Suprapubic skin (tissue), 4 donors: ENCODE measurements around the gene NR1H3. TPM values are rescaled to one million over a fixed set of nuclear protein-coding genes. Genes with fewer than 3 reads are reported as not detected.

Source experiments
- DNase-seq, 2 donors: peaks; one replicate each; pipeline ENCODE4 v3.0.0-alpha.2; 2019; ENCODE audit warnings: low spot score in 2 of 2
- H3K27ac ChIP-seq: fragments of 200-600 bp; sonication (generic); one replicate; pipeline ENCODE4 v1.5.1; 2019
- H3K27me3 ChIP-seq: fragments of 200-600 bp; sonication (generic); one replicate; pipeline ENCODE4 v1.5.1; 2019
- H3K36me3 ChIP-seq: fragments of 200-600 bp; sonication (generic); one replicate; pipeline ENCODE4 v1.5.1; 2019
- H3K4me1 ChIP-seq: fragments of 200-600 bp; sonication (generic); one replicate; pipeline ENCODE4 v1.5.1; 2019
- H3K4me3 ChIP-seq: fragments of 200-600 bp; sonication (generic); one replicate; pipeline ENCODE4 v1.5.1; 2019; ENCODE audit warnings: mild to moderate bottlenecking
- H3K9me3 ChIP-seq: fragments of 200-600 bp; sonication (generic); one replicate; pipeline ENCODE4 v1.5.1; 2019
- EP300 ChIP-seq: sonication (generic); formaldehyde crosslinking; IDR thresholded peaks from one replicate; pipeline ENCODE4 v1.6.1; 2017; ENCODE audit warnings: antibody characterized with exemption
- POLR2A ChIP-seq, 2 donors: fragments of 450-650 bp; IDR thresholded peaks; one replicate each; pipeline ENCODE4 v1.6.1; 2017; ENCODE audit warnings: antibody characterized with exemption in 2 of 2, mild to moderate bottlenecking in 2 of 2, moderate library complexity in 2 of 2
- POLR2AphosphoS5 ChIP-seq, 3 donors: sonication (generic); formaldehyde crosslinking; IDR thresholded peaks; one replicate each; pipeline ENCODE4 v1.6.1; 2017; ENCODE audit warnings: antibody characterized with exemption in 3 of 3
- WGBS: methylation state at CpG from one replicate; pipeline ENCODE4 v1.1.5; 2018; 5-methylcytosine and 5-hydroxymethylcytosine counted together
- total RNA-seq, 4 donors: library from RNA; depleted of rRNA; stranded (reverse); fragments of >200 nt; gene quantifications; one replicate each; pipeline ENCODE4 v1.1.0, GENCODE V29; 2016
- TF ChIP-seq, protein P1 (sequence below), 2 donors: fragments of 200-600 bp in 1 of 2; fragments of 450-650 bp in 1 of 2; sonication (generic) in 1 of 2; IDR thresholded peaks; one replicate each; pipeline ENCODE4 v1.5.1; 2016 to 2019; ENCODE audit warnings: antibody characterized with exemption in 2 of 2, mild to moderate bottlenecking in 1 of 2, moderate library complexity in 1 of 2

Gene NR1H3
- total RNA-seq, 4 donors from 2014 or later: 17.5 to 27.0 (median 25.0) TPM

DNA sequence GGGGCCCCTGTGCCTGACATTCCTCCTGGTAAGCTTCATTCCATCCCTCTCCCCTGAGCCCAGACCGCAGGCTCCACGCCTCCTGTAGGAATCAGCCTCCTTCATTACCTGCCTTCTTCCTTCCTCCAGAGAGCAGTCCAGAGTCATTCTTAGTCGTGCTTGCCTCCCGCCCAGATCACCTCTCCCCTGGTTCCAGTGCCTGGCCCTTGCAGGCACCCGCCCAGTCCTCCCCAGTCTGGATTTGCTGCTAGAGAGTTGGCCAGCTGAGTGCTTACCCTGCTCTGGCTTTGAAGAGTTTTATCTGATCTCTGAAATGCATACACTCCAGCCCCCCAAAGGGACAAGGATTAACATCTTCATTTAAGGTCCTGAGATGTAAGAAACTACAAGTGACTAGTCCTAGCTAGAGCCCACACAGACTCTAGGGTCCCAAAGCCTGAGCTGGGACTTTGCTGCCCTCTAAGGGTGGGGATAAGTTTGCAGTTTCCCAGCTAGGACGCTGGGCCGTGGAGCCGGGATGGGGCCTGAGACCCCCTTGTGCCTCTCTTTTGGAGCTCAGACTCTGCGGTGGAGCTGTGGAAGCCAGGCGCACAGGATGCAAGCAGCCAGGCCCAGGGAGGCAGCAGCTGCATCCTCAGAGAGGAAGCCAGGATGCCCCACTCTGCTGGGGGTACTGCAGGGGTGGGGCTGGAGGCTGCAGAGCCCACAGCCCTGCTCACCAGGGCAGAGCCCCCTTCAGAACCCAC is 1.6 kb downstream of the NR1H3 start:
- Histone ChIP-seq H3K36me3 (peaks cover 5% of the 10 kb centered on the region), H3K9me3 (no peaks in the 10 kb centered on the region), H3K27me3 (no peaks in the 10 kb centered on the region), H3K4me1 (peaks cover 48% of the 10 kb centered on the region), H3K4me3 (peak overlapping the region; percentile 2), H3K27ac (no peak overlapping the region)
- WGBS: 43% methylated on average over 10 of the region's 10 CpGs
- no peak for DNase-seq
- no peak for TF ChIP-seq EP300
- no peak for TF ChIP-seq POLR2AphosphoS5 (IDR thresholded peaks at IDR 0.05)
- TF ChIP-seq, protein P1, sequence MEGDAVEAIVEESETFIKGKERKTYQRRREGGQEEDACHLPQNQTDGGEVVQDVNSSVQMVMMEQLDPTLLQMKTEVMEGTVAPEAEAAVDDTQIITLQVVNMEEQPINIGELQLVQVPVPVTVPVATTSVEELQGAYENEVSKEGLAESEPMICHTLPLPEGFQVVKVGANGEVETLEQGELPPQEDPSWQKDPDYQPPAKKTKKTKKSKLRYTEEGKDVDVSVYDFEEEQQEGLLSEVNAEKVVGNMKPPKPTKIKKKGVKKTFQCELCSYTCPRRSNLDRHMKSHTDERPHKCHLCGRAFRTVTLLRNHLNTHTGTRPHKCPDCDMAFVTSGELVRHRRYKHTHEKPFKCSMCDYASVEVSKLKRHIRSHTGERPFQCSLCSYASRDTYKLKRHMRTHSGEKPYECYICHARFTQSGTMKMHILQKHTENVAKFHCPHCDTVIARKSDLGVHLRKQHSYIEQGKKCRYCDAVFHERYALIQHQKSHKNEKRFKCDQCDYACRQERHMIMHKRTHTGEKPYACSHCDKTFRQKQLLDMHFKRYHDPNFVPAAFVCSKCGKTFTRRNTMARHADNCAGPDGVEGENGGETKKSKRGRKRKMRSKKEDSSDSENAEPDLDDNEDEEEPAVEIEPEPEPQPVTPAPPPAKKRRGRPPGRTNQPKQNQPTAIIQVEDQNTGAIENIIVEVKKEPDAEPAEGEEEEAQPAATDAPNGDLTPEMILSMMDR (IDR thresholded peaks at IDR 0.05): peak; percentile 16 to 43

DNA sequence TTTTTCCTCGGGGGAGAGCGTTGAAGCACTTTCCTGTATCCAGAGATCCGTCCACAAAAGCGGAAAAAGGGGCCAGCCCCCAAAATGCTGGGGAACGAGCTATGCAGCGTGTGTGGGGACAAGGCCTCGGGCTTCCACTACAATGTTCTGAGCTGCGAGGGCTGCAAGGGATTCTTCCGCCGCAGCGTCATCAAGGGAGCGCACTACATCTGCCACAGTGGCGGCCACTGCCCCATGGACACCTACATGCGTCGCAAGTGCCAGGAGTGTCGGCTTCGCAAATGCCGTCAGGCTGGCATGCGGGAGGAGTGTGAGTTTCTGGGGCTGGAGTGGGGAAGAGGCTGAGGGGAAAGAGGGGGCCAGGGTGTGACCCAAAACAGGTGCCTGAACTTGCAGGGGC is 2.6 kb downstream of the NR1H3 start:
- 91% methylated on average over 18 of the region's 19 CpGs for WGBS
- no peaks in the 10 kb centered on the region for H3K27me3 ChIP-seq
- no peak overlapping the region for H3K27ac ChIP-seq
- H3K4me3 ChIP-seq: no peak overlapping the region
- H3K9me3 ChIP-seq: no peaks in the 10 kb centered on the region
- H3K4me1 ChIP-seq: peaks cover 43% of the 10 kb centered on the region
- no peak for DNase-seq
- H3K36me3 ChIP-seq: peaks cover 5% of the 10 kb centered on the region
- TF ChIP-seq EP300 (no peak), POLR2AphosphoS5 (IDR thresholded peaks at IDR 0.05) (no peak), POLR2A (IDR thresholded peaks at IDR 0.05) (no peak)
- TF ChIP-seq, protein P1 (IDR thresholded peaks at IDR 0.05): no peak

DNA sequence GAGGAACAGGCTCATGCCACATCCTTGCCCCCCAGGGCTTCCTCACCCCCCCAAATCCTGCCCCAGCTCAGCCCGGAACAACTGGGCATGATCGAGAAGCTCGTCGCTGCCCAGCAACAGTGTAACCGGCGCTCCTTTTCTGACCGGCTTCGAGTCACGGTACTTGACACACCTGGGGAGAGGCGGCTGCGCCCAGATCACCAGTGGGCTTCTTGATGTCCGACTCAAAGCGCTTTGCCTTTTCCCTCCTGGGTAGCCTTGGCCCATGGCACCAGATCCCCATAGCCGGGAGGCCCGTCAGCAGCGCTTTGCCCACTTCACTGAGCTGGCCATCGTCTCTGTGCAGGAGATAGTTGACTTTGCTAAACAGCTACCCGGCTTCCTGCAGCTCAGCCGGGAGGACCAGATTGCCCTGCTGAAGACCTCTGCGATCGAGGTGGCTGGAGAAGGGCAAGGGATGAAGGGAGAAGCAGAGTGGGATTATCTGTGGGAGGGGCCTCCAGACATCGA is 3.5 kb downstream of the NR1H3 start:
- Histone ChIP-seq H3K36me3 (peaks cover 5% of the 10 kb centered on the region), H3K9me3 (no peaks in the 10 kb centered on the region), H3K27me3 (no peaks in the 10 kb centered on the region), H3K4me3 (no peak overlapping the region), H3K4me1 (peaks cover 39% of the 10 kb centered on the region), H3K27ac (no peak overlapping the region)
- TF ChIP-seq EP300: no peak
- TF ChIP-seq, protein P1 (IDR thresholded peaks at IDR 0.05): no peak
- no peak for TF ChIP-seq POLR2AphosphoS5 (IDR thresholded peaks at IDR 0.05)
- no peak for TF ChIP-seq POLR2A (IDR thresholded peaks at IDR 0.05)
- 92% methylated on average over 22 of the region's 22 CpGs for WGBS
- no peak for DNase-seq

DNA sequence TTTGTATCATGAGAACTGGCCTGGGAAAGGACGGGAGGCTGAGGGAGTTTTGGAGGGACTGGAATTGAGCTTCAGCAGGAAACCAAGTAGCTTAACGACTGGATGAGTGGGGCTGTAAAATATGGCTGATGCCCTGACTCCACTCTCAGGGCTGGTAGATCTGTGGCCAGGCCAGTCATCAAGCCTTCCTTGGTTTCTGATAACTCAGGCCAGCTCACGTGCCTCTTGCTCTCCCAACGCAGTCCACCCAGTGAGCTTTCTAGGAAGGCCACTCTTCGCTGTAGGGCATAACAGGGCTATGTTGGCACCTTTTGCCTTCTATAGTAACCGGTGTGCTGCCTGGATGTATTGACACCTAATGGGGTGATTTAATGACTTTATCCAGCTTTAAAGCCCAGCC is 6.3 kb downstream of the NR1H3 start:
- no peak for DNase-seq
- Histone ChIP-seq H3K4me3 (no peak overlapping the region), H3K4me1 (peaks cover 30% of the 10 kb centered on the region), H3K27ac (no peak overlapping the region), H3K9me3 (no peaks in the 10 kb centered on the region), H3K27me3 (no peaks in the 10 kb centered on the region), H3K36me3 (peaks cover 5% of the 10 kb centered on the region)
- TF ChIP-seq, protein P1 (IDR thresholded peaks at IDR 0.05): no peak
- no peak for TF ChIP-seq POLR2A (IDR thresholded peaks at IDR 0.05)
- TF ChIP-seq EP300: no peak
- no peak for TF ChIP-seq POLR2AphosphoS5 (IDR thresholded peaks at IDR 0.05)
- WGBS: 79% methylated on average over 6 of the region's 6 CpGs

DNA sequence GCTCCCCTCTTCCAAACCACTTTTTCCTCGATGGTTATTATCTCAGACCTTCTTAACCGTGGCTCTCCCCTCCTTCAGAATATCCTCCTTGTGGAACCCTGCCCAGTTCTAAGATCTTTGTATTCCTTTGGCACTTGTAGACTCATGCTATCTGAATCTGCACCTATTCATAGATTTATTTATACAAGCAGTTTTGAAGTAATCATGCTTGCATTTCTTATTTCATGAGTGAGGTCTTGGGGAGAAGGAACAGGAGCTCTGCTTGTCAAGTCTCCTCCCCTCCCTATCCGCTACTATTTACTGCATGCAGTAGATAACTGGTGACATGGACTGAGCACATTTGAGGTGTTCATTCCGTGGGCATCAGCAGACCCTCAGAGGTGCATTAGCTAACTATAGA is 6.7 kb downstream of the NR1H3 start:
- Histone ChIP-seq H3K27ac (no peak overlapping the region), H3K4me3 (no peak overlapping the region), H3K27me3 (no peaks in the 10 kb centered on the region), H3K9me3 (no peaks in the 10 kb centered on the region), H3K36me3 (peaks cover 5% of the 10 kb centered on the region), H3K4me1 (peaks cover 27% of the 10 kb centered on the region)
- no peak for TF ChIP-seq EP300
- TF ChIP-seq, protein P1 (IDR thresholded peaks at IDR 0.05): no peak
- no peak for TF ChIP-seq POLR2AphosphoS5 (IDR thresholded peaks at IDR 0.05)
- no peak for TF ChIP-seq POLR2A (IDR thresholded peaks at IDR 0.05)
- no peak for DNase-seq
- 88% methylated on average over 4 of the region's 4 CpGs for WGBS
